GM18867 (cell line): ENCODE measurements around the gene RNF126.
"Not testable (repeated sequence)": the region's sequence is repeated elsewhere in the genome, so short reads cannot be mapped to it uniquely, and the experiment has no call there.

ENCODE experiments used
- ATAC-seq: cut with Tn5 transposase; IDR thresholded peaks from one replicate; pipeline ENCODE4 v1.9.1; 2021; ENCODE audit warnings: mild to moderate bottlenecking, moderate library complexity; ENCODE audit not compliant: unreplicated experiment

Gene RNF126

DNA sequence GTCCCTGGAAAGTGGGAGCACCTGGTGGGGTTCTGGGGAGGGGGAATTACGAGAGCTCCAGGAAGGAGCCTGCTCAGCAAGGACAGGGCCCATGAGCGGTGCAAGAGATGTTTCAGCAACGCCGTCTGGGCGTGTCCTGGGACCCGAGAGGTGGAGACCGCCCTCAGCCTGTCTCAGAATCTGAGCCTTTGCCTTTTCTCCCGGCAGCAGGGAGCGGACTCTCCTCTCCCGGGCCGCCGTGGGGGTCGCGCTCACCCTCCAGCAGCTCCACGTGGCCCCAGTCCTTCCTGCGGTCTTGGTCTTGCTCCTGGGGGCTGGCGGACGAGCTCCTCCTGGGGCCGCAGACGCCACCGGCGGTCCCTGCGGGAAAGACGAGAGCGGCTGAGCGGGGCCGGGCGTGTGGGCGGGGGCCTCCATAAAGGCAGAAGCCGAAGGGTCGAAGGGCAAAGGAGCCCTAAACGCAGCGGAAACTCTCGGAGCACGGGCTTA is 30.4 kb downstream of the RNF126 start:
- ATAC-seq = peak; percentile 25

GRCh38 chr19:629961-630714 is 32.9 kb downstream of the RNF126 start:
- ATAC-seq = no peak

DNA sequence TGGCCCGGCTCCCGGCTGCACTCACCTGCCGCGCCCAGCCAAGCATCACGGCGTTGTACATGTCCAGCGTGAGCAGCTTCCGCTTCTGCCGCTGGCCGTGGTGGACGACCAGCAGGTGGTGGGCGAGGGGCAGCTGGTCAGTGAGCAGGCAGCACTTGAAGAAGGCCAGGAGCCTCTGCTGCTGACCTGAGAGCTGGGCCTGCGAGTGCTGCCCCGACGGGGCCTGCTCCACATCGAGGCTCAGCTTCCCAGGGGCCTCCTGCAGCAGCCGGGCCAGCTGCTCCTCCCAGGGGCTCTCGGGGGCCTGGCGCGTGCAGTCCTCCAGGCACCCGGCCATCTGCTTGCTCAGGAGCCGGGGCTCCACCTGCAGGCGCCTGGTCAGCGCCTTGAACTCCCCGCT is 33.5 kb downstream of the RNF126 start:
- not testable (repeated sequence) for ATAC-seq

GRCh38 chr19:628168-628567 is 34.8 kb downstream of the RNF126 start:
- ATAC-seq = no peak

DNA sequence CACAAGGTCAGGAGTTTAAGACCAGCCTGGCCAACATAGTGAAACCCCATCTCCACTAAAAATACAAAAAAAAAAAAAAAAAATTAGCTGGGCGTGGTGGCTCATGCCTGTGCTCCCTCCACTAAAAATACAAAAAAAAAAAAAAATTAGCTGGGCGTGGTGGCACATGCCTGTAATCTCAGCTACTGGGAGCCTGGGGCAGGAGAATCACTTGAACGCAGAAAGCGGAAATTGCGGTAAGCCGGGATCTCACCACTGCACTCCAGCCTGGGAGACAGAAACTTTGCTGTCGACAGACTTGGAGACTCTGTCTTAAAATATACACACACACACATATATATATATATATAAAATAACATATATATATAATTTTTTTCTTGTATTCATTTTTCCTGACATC is 36.4 kb downstream of the RNF126 start:
- not testable (repeated sequence) for ATAC-seq

DNA sequence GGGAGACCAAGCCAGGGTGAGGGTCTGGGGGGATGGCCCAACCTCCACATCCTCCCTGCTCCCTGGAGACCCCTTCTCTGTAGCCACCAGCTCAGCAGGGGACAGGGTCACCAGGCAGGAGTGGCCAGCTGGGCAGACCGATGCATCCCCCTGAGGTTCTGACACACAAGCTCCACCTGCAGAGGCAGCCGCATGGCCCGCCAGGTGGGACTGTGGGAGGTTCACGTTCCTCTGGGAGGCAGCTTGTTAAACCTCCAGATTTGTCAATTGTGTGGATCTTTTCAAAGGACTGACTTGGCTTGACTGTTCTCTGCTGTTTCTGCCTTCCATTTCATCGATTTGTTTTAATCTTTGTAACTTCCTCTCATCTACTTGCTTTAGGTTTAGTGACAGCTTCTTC is 37.8 kb downstream of the RNF126 start:
- ATAC-seq = no peak

- no peak for ATAC-seq
Measured at GRCh38 chr19:624433-625109, 38.4 kb downstream of the RNF126 start.

GRCh38 chr19:623974-624373 is 39.0 kb downstream of the RNF126 start:
- ATAC-seq = no peak

GRCh38 chr19:623175-623916 is 39.7 kb downstream of the RNF126 start:
- ATAC-seq = no peak

DNA sequence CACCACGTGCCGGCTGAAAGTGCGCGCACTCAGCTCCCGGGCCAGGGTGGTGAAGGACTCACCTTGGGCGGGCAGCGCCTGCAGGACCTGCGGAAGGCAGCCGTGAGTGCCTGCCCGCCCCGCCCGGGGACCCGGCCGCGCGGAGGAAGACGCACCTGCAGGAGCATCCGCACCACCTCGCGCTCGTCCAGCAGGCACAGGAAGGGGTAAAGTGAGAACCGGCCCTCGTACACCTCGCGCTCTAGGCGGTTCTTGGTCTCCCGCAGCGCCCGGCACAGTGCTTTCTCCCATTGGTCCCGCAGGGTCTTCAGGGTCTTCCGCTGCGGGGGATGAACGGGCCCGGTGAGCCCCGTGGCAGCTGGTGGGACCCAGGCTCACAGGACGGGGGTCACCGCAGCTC is 40.3 kb downstream of the RNF126 start:
- ATAC-seq = no peak

GRCh38 chr19:621819-622218 is 41.2 kb downstream of the RNF126 start:
- no peak for ATAC-seq

DNA sequence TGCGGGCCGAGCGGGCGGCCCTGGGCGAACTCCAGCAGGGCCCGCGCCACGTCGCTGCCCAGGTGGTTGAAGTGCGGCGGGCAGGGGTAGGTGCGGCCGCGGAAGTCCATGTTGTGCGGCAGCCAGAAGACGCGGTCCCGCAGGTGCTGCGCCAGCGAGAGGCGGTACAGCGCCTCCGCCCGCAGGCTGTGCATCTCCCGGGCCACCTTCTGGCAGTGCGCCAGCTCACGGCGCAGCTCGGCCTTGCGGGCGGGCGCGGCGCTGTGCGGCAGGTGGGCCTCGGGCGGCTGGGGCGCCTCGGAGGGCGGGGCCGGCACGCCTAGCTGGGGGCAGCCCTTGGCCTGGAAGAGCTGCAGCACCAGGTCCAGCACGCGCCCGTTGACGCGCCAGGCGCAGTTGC is 41.8 kb downstream of the RNF126 start:
- not testable (repeated sequence) for ATAC-seq

DNA sequence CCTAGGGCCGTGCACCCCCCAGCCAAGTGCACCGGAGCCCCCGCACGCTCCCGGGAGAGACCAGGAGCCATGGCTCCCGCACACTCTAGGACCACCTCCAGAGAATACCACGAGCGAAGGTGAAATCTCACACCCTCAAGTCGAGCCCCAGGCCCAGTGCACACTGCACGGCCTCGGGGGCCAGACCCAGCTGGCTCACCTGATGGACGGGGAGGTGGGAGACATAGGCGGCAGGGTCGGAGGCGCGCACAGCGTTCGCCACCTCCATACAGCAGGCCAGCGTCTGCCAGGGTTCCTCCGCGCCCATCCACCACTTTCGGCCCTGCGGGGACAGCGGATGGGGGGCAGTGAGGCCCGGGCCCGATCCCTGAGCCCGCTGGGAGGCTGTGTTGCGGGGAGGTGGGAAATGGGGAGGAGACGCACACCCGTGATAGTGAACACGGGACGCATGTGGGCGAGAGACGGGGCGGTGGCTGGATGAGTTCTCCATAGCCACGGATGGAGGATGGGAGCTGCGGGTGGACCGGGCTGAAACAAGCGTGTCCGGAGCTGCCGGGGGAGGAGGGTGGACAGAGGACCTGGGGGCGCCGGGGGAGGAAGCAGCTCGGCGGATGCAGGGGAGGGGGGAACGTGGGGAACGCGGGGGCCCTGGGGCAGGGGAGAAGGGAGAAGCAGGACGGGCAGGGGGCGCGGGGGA is 42.7 kb downstream of the RNF126 start:
- no peak for ATAC-seq

GRCh38 chr19:619286-620002 is 43.6 kb downstream of the RNF126 start:
- no peak for ATAC-seq

GRCh38 chr19:618674-619285 is 44.2 kb downstream of the RNF126 start:
- no peak for ATAC-seq

GRCh38 chr19:618247-618619 is 44.8 kb downstream of the RNF126 start:
- ATAC-seq = no peak

DNA sequence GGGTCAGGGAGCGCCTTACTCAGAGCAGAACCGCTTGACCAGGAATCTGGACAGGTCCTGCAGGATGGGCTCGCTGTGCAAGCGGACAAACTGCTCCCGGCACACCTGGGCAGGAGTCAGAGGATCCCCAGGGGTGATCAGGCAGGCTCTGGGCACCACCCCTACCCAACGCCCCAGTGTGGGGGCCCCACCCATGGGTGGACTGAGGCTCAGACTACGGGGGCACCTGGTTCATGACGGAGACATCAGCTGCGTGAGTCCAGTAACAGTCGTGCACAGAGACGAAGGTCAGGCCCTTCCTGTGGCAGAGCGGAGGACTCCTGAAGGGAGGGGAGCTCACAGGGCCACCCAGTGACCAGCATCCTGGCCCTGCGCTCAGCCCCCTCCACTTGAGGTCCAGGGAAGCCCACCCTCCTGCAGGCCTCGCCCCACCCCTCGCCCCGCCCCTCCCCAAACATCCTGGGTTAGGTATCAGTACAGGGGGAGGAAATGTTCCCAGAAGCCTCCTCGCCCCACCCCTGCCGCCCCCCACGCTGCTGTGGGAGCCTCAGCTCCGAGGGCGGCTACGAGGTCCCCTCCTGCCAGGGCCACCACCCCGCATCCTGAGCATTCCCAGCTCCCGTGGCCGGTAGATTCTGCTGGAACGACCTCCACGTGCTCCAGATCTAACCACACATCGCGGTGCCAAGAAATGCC is 45.3 kb downstream of the RNF126 start:
- no peak for ATAC-seq

- no peak for ATAC-seq
Measured at GRCh38 chr19:616747-617526, 46.1 kb downstream of the RNF126 start.
